Endothelial cell of umbilical vein (primary cell): ENCODE data around the gene DNAL1. TPM values are rescaled to one million over a fixed set of nuclear protein-coding genes. Genes with fewer than 3 reads are reported as not detected.
"Not testable (repeated sequence)": the region's sequence is repeated elsewhere in the genome, so short reads cannot be mapped to it uniquely, and the experiment has no call there.

Experiments used
- BruUV-seq: library from RNA; stranded (reverse); fragments of 400-500 nt; replicated peaks from 2 replicates; lab custom pipeline; 2021; lab: Mats Ljungman, UMichigan
- CTCF ChIA-PET: fragments of 300-600, 350-600 bp; sonication (Branson Sonifier 250); formaldehyde crosslinking; loops from one replicate; lab custom pipeline; 2021; ENCODE audit warnings: antibody characterized with exemption, inconsistent platforms; lab: Charles Lee
- POLR2A ChIA-PET: fragments of 300-600, 350-600 bp; sonication (Branson Sonifier 250); formaldehyde crosslinking; loops from one replicate; lab custom pipeline; 2021; ENCODE audit warnings: antibody characterized with exemption, inconsistent platforms; lab: Charles Lee
- DNase-seq: peaks from one replicate; pipeline ENCODE4 v3.0.0-alpha.2; 2011; ENCODE audit warnings: low read depth, low spot score
- FAIRE-seq: peaks from 2 replicates; lab custom pipeline; 2011; peaks lifted over from hg19 to GRCh38; lab: Jason Lieb, UNC
- H2AFZ ChIP-seq: 2 replicates; pipeline ENCODE4 v1.6.0; 2012; ENCODE audit warnings: low read depth, low read length, control low read depth, inconsistent platforms
- H3K27ac ChIP-seq: 2 replicates; pipeline ENCODE4 v1.5.1; 2011; ENCODE audit warnings: low read depth, mild to moderate bottlenecking, control low read depth, low read length, moderate library complexity; ENCODE audit not compliant: insufficient read depth
- H3K27me3 ChIP-seq, 2 experiments: 2 replicates each; pipeline versions ENCODE4 v1.6.0 to v1.6.1; 2011; ENCODE audit warnings: low read length in 2 of 2, mixed read lengths in 1 of 2; ENCODE audit not compliant: control insufficient read depth in 2 of 2, insufficient read depth in 2 of 2
- H3K36me3 ChIP-seq, 2 experiments: 2 replicates in 1 of 2; 3 replicates in 1 of 2; pipeline ENCODE4 v1.5.1; 2011; ENCODE audit warnings: low read length in 2 of 2, mild to moderate bottlenecking in 1 of 2, moderate library complexity in 1 of 2; ENCODE audit not compliant: control insufficient read depth in 2 of 2, insufficient read depth in 2 of 2; ENCODE audit errors: extremely low read depth in 1 of 2
- H3K4me1 ChIP-seq: 3 replicates; pipeline ENCODE4 v1.5.1; 2011; ENCODE audit warnings: mild to moderate bottlenecking, low read length; ENCODE audit not compliant: control insufficient read depth, insufficient read depth; ENCODE audit errors: extremely low read depth
- H3K4me2 ChIP-seq: 2 replicates; pipeline ENCODE4 v1.6.1; 2011; ENCODE audit warnings: low read length, control low read depth, mixed read lengths; ENCODE audit not compliant: insufficient read depth
- H3K4me3 ChIP-seq, 3 experiments: fragments of 200-600 bp in 1 of 3; sonication (generic), shearing (Covaris generic) in 1 of 3; replicated peaks in 1 of 3; 2 replicates each; pipeline ENCODE4 v1.5.1; 2011 to 2016; ENCODE audit warnings: control low read depth in 3 of 3, low read length in 3 of 3, mild to moderate bottlenecking in 2 of 3, inconsistent platforms in 1 of 3, low read depth in 1 of 3, moderate library complexity in 1 of 3; ENCODE audit not compliant: insufficient read depth in 1 of 3
- H3K79me2 ChIP-seq: 2 replicates; pipeline ENCODE4 v1.6.0; 2012; ENCODE audit warnings: low read length, inconsistent platforms; ENCODE audit not compliant: control insufficient read depth, insufficient read depth
- H3K9ac ChIP-seq: replicated peaks from 2 replicates; pipeline ENCODE3; 2011; ENCODE audit warnings: low read length, control low read depth; ENCODE audit not compliant: insufficient read depth; ENCODE audit errors: extremely low read depth
- H3K9me1 ChIP-seq: replicated peaks from 3 replicates; pipeline ENCODE4 v1.6.0; 2011; ENCODE audit warnings: mild to moderate bottlenecking, low read length; ENCODE audit not compliant: control insufficient read depth, insufficient read depth; ENCODE audit errors: extremely low read depth
- H3K9me3 ChIP-seq: replicated peaks from 2 replicates; pipeline ENCODE4 v1.5.1; 2012; ENCODE audit warnings: low read length, inconsistent platforms; ENCODE audit not compliant: control insufficient read depth, insufficient read depth
- H4K20me1 ChIP-seq: replicated peaks from 2 replicates; pipeline ENCODE3; 2011; ENCODE audit warnings: mild to moderate bottlenecking, low read length; ENCODE audit not compliant: control insufficient read depth, insufficient read depth; ENCODE audit errors: extremely low read depth
- EZH2 ChIP-seq: IDR thresholded peaks from 2 replicates; pipeline ENCODE4 v1.6.1; 2012; ENCODE audit warnings: borderline replicate concordance, low read depth, mild to moderate bottlenecking, moderate library complexity, low read length, inconsistent platforms; ENCODE audit not compliant: severe bottlenecking
- FOS ChIP-seq: IDR thresholded peaks from 2 replicates; pipeline ENCODE4 v1.6.1; 2011; ENCODE audit warnings: mild to moderate bottlenecking, low read length, moderate library complexity, borderline replicate concordance; ENCODE audit not compliant: insufficient read depth
- JUN ChIP-seq: IDR thresholded peaks from 2 replicates; pipeline ENCODE4 v1.6.1; 2011; ENCODE audit warnings: borderline replicate concordance, low read depth; ENCODE audit not compliant: insufficient read length, insufficient read depth
- MYC ChIP-seq: IDR thresholded peaks from one replicate; pipeline ENCODE4 v1.6.1; 2011; ENCODE audit warnings: mild to moderate bottlenecking, low read depth, low read length
- POLR2AphosphoS5 ChIP-seq: IDR thresholded peaks from 2 replicates; pipeline ENCODE4 v1.6.1; 2012; ENCODE audit warnings: low read depth, mild to moderate bottlenecking, control low read depth, low read length, moderate library complexity; ENCODE audit not compliant: insufficient read depth
- dilution Hi-C: fragments of 300-500 bp; cut with MboI; formaldehyde crosslinking; loops from one replicate; pipeline ENCODE4 v1.15.0; 2019; ENCODE audit warnings: low sequenced_read_pairs; ENCODE audit not compliant: extremely low pct_ligation_motif_present
- intact Hi-C: fragments of 100-400 bp; cut with micrococcal nuclease; formaldehyde crosslinking; loops from one replicate; pipeline ENCODE4 v1.10.0; 2022
- polyA plus RNA-seq, 4 experiments: library from polyadenylated mRNA; depleted of rRNA in 3 of 4; stranded (reverse) in 3 of 4; unstranded in 1 of 4; fragments of >200 nt; gene quantifications; 2 replicates each; pipeline versions ENCODE4 v1.2.1 to v1.2.3, GENCODE V29; 2011 to 2012; ENCODE audit warnings: missing spikeins in 1 of 4
- total RNA-seq: library from RNA; stranded (reverse); gene quantifications from 2 replicates; pipeline ENCODE4 v1.2.3, GENCODE V29; 2021
- TF ChIP-seq, protein P1 (sequence below), 2 donors: IDR thresholded peaks; 1 replicate in 1 of 2; 2 replicates in 1 of 2; pipeline ENCODE4 v1.5.1; 2011; ENCODE audit warnings: low read length in 2 of 2, mild to moderate bottlenecking in 2 of 2, moderate library complexity in 2 of 2, control low read depth in 1 of 2, inconsistent platforms in 1 of 2, low read depth in 1 of 2; ENCODE audit not compliant: insufficient read depth in 1 of 2; ENCODE audit errors: extremely low read depth in 1 of 2
- TF ChIP-seq, protein P2 (sequence below): IDR thresholded peaks from 2 replicates; pipeline ENCODE4 v1.6.1; 2011; ENCODE audit not compliant: insufficient read depth, insufficient read length

The DNAL1 gene
- total and polyA plus RNA-seq, 2 donors (not counting 3 experiments of a cell fraction or from before 2014, with no cell fraction given), result 2.4 to 15.3 TPM

DNA sequence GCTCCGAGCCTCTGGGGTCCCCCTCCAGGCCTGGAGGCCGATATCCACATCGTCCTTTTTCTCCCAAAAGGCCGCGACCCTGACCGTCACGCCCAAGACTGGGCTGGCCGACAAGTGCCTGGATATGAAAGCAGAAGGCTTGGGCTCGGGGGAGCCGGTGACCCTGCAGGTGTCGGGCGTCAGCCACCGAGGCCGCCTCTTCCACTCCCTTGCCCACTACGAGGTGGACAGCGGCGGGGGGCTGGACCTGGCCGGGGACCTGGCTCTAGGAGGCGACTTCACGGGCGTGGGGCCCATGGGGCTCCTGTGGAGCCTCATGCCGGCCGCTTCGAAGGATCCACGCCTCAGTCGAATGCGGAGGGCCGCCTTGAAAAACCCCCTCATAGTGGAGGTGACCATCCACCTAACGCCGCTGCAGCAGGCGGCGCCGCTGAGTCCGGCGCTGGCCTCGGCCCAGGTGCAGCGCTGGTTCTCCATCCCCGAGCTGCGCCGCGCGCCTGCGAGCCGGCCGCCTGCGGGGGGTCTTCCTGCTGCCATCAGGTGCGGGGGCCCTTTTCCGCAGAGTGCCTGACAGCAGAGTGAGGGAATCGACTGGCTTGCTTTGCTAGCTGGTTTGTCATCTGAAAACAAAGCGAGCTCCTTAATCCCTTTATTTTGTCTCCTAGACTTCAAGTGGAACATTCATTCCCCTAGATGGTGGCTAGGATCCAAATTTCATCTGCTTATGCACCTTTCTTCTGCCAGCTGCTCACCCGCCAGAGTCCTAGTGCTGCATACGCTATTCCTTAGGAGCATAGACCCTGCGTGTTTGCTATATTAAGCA, 10.6 kb upstream of the DNAL1 start:
- H3K9me1 ChIP-seq, result no peaks in the 10 kb centered on the region
- no TSS peak for BruUV-seq
- peak overlapping the region; percentile 64 for H3K9ac ChIP-seq
- POLR2A ChIA-PET, result no interaction called here
- no peaks in the 10 kb centered on the region for H3K79me2 ChIP-seq
- CTCF ChIA-PET, result interaction anchor here (0.5 to 6.2 kb wide), 19 partner anchors 9 to 461 kb away, joined by 3 to 149 read pairs (median 4); partner anchors contain the start of genes ACOT2 and ZNF410
- H3K4me1 ChIP-seq, result peaks cover 9% of the 10 kb centered on the region
- H3K4me3 ChIP-seq, result peak overlapping the region; percentile 42 to 64 (median 58)
- no peaks in the 10 kb centered on the region for H3K9me3 ChIP-seq
- H3K36me3 ChIP-seq, result no peaks in the 10 kb centered on the region
- no peaks in the 10 kb centered on the region for H3K27me3 ChIP-seq
- TF ChIP-seq JUN (no peak), POLR2AphosphoS5 (no peak), EZH2 (no peak), FOS (no peak), MYC (no peak)
- TF ChIP-seq, protein P1, sequence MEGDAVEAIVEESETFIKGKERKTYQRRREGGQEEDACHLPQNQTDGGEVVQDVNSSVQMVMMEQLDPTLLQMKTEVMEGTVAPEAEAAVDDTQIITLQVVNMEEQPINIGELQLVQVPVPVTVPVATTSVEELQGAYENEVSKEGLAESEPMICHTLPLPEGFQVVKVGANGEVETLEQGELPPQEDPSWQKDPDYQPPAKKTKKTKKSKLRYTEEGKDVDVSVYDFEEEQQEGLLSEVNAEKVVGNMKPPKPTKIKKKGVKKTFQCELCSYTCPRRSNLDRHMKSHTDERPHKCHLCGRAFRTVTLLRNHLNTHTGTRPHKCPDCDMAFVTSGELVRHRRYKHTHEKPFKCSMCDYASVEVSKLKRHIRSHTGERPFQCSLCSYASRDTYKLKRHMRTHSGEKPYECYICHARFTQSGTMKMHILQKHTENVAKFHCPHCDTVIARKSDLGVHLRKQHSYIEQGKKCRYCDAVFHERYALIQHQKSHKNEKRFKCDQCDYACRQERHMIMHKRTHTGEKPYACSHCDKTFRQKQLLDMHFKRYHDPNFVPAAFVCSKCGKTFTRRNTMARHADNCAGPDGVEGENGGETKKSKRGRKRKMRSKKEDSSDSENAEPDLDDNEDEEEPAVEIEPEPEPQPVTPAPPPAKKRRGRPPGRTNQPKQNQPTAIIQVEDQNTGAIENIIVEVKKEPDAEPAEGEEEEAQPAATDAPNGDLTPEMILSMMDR (IDR thresholded peaks at IDR 0.05; ENCODE audit: extremely low read depth in 1 of 2, insufficient read depth in 1 of 2, low read depth in 1 of 2, low read length in 2 of 2), result peak; percentile 6 to 61
- TF ChIP-seq, protein P2, sequence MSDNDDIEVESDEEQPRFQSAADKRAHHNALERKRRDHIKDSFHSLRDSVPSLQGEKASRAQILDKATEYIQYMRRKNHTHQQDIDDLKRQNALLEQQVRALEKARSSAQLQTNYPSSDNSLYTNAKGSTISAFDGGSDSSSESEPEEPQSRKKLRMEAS, result no peak
- intact Hi-C loops (loop anchor here (1.0 to 2.0 kb wide), 2 partner anchors 28 to 235 kb away; no protein-coding TSS in a partner anchor), dilution Hi-C loops (no loop called here)
- H3K4me2 ChIP-seq, result peak overlapping the region; percentile 90
- peak overlapping the region; percentile 100 for H2AFZ ChIP-seq
- FAIRE-seq, result peak; percentile 75
- no peaks in the 10 kb centered on the region for H4K20me1 ChIP-seq
- peak; percentile 29 for DNase-seq
- no peak overlapping the region for H3K27ac ChIP-seq

DNA sequence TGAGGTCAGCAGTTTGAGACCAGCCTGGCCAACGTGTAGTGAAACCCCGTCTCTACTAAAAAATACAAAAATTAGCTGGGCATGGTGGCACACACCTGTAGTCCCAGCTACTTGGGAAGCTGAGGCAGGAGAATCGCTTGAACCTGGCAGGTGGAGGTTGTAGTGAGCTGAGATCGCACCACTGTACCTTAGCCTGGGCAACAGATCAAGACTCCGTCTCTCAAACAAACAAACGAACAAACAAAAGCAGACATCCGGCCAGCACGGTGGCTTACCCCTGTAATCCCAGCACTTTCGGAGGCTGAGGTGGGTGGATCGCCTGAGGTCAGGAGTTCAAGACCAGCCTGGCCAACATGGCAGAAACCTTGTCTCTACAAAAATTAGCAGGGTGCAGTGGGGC, 8.4 kb upstream of the DNAL1 start:
- FAIRE-seq, H3K4me1 ChIP-seq, H3K9ac ChIP-seq, H3K79me2 ChIP-seq, DNase-seq, dilution Hi-C loops, H3K27me3 ChIP-seq, H3K9me3 ChIP-seq, H3K4me3 ChIP-seq, intact Hi-C loops, H3K27ac ChIP-seq, H3K9me1 ChIP-seq, BruUV-seq, H3K36me3 ChIP-seq, H3K4me2 ChIP-seq, H4K20me1 ChIP-seq, H2AFZ ChIP-seq, POLR2A ChIA-PET: not testable (repeated sequence)
- CTCF ChIA-PET, result interaction anchor here (0.9 to 1.9 kb wide), 2 partner anchors 8 to 128 kb away, joined by 3 to 6 read pairs; partner anchors contain the start of gene DNAL1
